DOHH2 (cell line): Measurements from ENCODE around the gene MRPL58.

Experiments used
- H3F3A ChIP-seq: fragments of 200-600 bp; sonication (generic), shearing (Covaris generic); 2 replicates; pipeline ENCODE4 v1.6.0; 2016; ENCODE audit warnings: antibody characterized with exemption, mild to moderate bottlenecking; ENCODE audit not compliant: control insufficient read depth, insufficient read depth
- H3K27ac ChIP-seq: fragments of 200-600 bp; sonication (generic); 2 replicates; pipeline ENCODE4 v1.5.1; 2014; ENCODE audit warnings: low read depth, mild to moderate bottlenecking, low read length, moderate library complexity
- H3K27me3 ChIP-seq: fragments of 200-600 bp; sonication (generic); 2 replicates; pipeline ENCODE4 v1.6.1; 2014; ENCODE audit warnings: mild to moderate bottlenecking, low read length, mixed read lengths; ENCODE audit not compliant: control insufficient read depth
- H3K36me3 ChIP-seq: fragments of 200-600 bp; sonication (generic); 2 replicates; pipeline ENCODE4 v1.6.1; 2014; ENCODE audit warnings: mild to moderate bottlenecking, low read length, moderate library complexity, mixed read lengths; ENCODE audit not compliant: control insufficient read depth
- H3K4me1 ChIP-seq: fragments of 200-600 bp; sonication (generic); 2 replicates; pipeline ENCODE4 v1.6.1; 2014; ENCODE audit warnings: mild to moderate bottlenecking, low read length, mixed read lengths; ENCODE audit not compliant: control insufficient read depth
- H3K4me2 ChIP-seq: fragments of 200-600 bp; sonication (generic); 2 replicates; pipeline ENCODE4 v1.6.0; 2014; ENCODE audit warnings: mild to moderate bottlenecking, low read length, moderate library complexity
- H3K4me3 ChIP-seq: fragments of 200-600 bp; sonication (generic); 2 replicates; pipeline ENCODE4 v1.5.1; 2014; ENCODE audit warnings: mild to moderate bottlenecking, low read length, mixed read lengths
- H3K79me2 ChIP-seq: fragments of 200-600 bp; sonication (generic); 2 replicates; pipeline ENCODE4 v1.6.1; 2014; ENCODE audit warnings: mild to moderate bottlenecking, low read length, mixed read lengths; ENCODE audit not compliant: control insufficient read depth
- H3K9me2 ChIP-seq: fragments of 200-600 bp; sonication (generic); replicated peaks from 2 replicates; pipeline ENCODE4 v1.6.1; 2014; ENCODE audit warnings: mild to moderate bottlenecking, low read length, mixed read lengths; ENCODE audit not compliant: control insufficient read depth
- H3K9me3 ChIP-seq: fragments of 200-600 bp; sonication (generic); 2 replicates; pipeline ENCODE4 v1.6.1; 2014; ENCODE audit warnings: antibody characterized with exemption, low read length, mixed read lengths; ENCODE audit not compliant: control insufficient read depth, insufficient read depth
- H4K20me1 ChIP-seq: fragments of 200-600 bp; sonication (generic); 2 replicates; pipeline ENCODE4 v1.6.0; 2014; ENCODE audit warnings: low read depth, mild to moderate bottlenecking, antibody characterized with exemption, low read length, moderate library complexity; ENCODE audit not compliant: control insufficient read depth, insufficient read depth
- EZH2phosphoT487 ChIP-seq: fragments of 200-600 bp; sonication (generic); IDR thresholded peaks from 2 replicates; pipeline ENCODE4 v1.6.1; 2017; ENCODE audit warnings: borderline replicate concordance, mild to moderate bottlenecking, antibody characterized with exemption, low read length, moderate library complexity, mixed read lengths
- TF ChIP-seq, protein P1 (sequence below): fragments of 200-600 bp; sonication (generic); IDR thresholded peaks from one replicate; pipeline ENCODE4 v1.5.1; 2014; ENCODE audit warnings: antibody characterized with exemption, mild to moderate bottlenecking, low read depth, low read length; ENCODE audit not compliant: poor library complexity, severe bottlenecking

Gene MRPL58

DNA sequence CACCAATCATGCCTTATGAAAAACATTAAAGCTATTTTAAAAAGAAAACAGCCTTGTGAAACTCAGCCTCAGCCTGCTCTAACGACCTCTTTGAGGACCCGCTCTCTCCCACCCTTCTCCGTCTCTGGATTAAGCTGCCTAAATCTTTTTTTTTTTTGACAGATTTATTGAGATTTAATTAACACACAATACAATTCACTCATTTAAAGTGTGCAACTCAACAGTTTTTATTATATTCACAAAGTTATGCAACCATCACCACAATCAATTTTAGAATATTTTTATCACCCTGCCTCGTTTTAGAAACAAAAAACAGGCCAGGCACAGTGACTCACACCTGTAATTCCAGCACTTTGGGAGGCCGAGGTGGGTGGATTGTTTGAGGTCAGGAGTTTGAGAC lies 16.6 kb upstream of the MRPL58 start:
- no peaks in the 10 kb centered on the region for H3F3A ChIP-seq
- H3K9me2 ChIP-seq: no peaks in the 10 kb centered on the region
- peaks cover 5% of the 10 kb centered on the region; the same call in 1 of the 2 replicates for H3K27me3 ChIP-seq
- no peak overlapping the region for H3K4me3 ChIP-seq
- no peaks in the 10 kb centered on the region for H4K20me1 ChIP-seq
- H3K36me3 ChIP-seq: no peaks in the 10 kb centered on the region
- H3K27ac ChIP-seq: no peak overlapping the region
- H3K79me2 ChIP-seq: no peaks in the 10 kb centered on the region
- no peak overlapping the region for H3K4me2 ChIP-seq
- TF ChIP-seq, protein P1, sequence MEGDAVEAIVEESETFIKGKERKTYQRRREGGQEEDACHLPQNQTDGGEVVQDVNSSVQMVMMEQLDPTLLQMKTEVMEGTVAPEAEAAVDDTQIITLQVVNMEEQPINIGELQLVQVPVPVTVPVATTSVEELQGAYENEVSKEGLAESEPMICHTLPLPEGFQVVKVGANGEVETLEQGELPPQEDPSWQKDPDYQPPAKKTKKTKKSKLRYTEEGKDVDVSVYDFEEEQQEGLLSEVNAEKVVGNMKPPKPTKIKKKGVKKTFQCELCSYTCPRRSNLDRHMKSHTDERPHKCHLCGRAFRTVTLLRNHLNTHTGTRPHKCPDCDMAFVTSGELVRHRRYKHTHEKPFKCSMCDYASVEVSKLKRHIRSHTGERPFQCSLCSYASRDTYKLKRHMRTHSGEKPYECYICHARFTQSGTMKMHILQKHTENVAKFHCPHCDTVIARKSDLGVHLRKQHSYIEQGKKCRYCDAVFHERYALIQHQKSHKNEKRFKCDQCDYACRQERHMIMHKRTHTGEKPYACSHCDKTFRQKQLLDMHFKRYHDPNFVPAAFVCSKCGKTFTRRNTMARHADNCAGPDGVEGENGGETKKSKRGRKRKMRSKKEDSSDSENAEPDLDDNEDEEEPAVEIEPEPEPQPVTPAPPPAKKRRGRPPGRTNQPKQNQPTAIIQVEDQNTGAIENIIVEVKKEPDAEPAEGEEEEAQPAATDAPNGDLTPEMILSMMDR: no peak
- TF ChIP-seq EZH2phosphoT487: no peak
- no peaks in the 10 kb centered on the region for H3K9me3 ChIP-seq
- H3K4me1 ChIP-seq: peaks cover 7% of the 10 kb centered on the region

DNA sequence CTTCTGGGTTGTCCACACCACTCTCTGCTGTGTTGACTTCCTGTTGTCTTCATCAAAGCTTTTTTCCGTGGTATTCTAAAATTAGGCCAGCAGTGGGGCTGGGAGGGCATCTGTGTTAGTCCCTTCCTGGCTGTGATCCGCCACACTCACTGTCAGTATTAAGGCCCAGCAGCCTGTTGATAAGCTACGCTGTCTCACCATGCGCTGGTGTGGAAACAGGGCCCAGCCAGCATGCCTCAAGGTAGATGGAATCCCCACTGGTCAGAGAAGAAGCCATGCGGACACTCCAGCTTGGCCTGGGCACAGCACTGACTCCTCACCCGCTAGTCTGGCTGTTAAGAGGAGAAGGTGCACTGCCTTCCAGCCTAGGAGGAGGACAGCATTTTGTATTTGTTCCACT lies 13.7 kb upstream of the MRPL58 start:
- no peaks in the 10 kb centered on the region for H3K27me3 ChIP-seq
- no peaks in the 10 kb centered on the region for H3F3A ChIP-seq
- H3K4me2 ChIP-seq: no peak overlapping the region
- no peak overlapping the region for H3K4me3 ChIP-seq
- H3K9me2 ChIP-seq: no peaks in the 10 kb centered on the region
- no peaks in the 10 kb centered on the region for H3K79me2 ChIP-seq
- no peaks in the 10 kb centered on the region for H3K36me3 ChIP-seq
- TF ChIP-seq EZH2phosphoT487: no peak
- TF ChIP-seq, protein P1: no peak
- H3K4me1 ChIP-seq: no peaks in the 10 kb centered on the region
- no peaks in the 10 kb centered on the region for H3K9me3 ChIP-seq
- no peak overlapping the region for H3K27ac ChIP-seq
- no peaks in the 10 kb centered on the region for H4K20me1 ChIP-seq

GRCh38 chr17:74999523-74999922 lies 12.9 kb upstream of the MRPL58 start:
- TF ChIP-seq, protein P1: no peak
- no peak for TF ChIP-seq EZH2phosphoT487
- Histone ChIP-seq H3K27me3 (no peaks in the 10 kb centered on the region), H3K4me2 (no peak overlapping the region), H3K79me2 (no peaks in the 10 kb centered on the region), H3K27ac (no peak overlapping the region), H3K9me3 (no peaks in the 10 kb centered on the region), H4K20me1 (no peaks in the 10 kb centered on the region), H3K4me3 (no peak overlapping the region), H3F3A (no peaks in the 10 kb centered on the region), H3K36me3 (no peaks in the 10 kb centered on the region), H3K9me2 (no peaks in the 10 kb centered on the region), H3K4me1 (no peaks in the 10 kb centered on the region)
